GM08714 (cell line): Measurements from ENCODE around the gene CFI.
A peak's percentile ranks its signal among the peaks of the same experiment; 100 is the strongest.

Experiments
- H3K4me3 ChIP-seq: fragments of 200-500 bp; sonication (Bioruptor generic); 2 replicates; pipeline ENCODE4 v1.5.1; 2014; ENCODE audit warnings: mild to moderate bottlenecking, low read length, inconsistent platforms
- ZNF274 ChIP-seq: IDR thresholded peaks from 2 replicates; pipeline ENCODE4 v1.6.1; 2012; ENCODE audit warnings: mild to moderate bottlenecking, low read depth, low read length

CFI gene

GRCh38 chr4:109702950-109703663 is 98.7 kb downstream of the CFI start, which contains the start of gene CASP6:
CASP6 (minus strand) TSS chr4:109703445; CDS start chr4:109703395, 50 bp downstream.
- TF ChIP-seq ZNF274: no peak
- H3K4me3 ChIP-seq: peak within 1 kb of the TSS; percentile 78

GRCh38 chr4:109701566-109702410 is 100.0 kb downstream of the CFI start:
- peak overlapping the region; percentile 78 for H3K4me3 ChIP-seq
- TF ChIP-seq ZNF274: no peak

GRCh38 chr4:109699553-109700225 is 102.1 kb downstream of the CFI start:
- no peak overlapping the region for H3K4me3 ChIP-seq
- no peak for TF ChIP-seq ZNF274

GRCh38 chr4:109698656-109699055 is 103.1 kb downstream of the CFI start:
- H3K4me3 ChIP-seq: no peak overlapping the region
- no peak for TF ChIP-seq ZNF274

GRCh38 chr4:109691411-109691920 is 110.3 kb downstream of the CFI start:
- no peak for TF ChIP-seq ZNF274
- H3K4me3 ChIP-seq: no peak overlapping the region
